Uterus (tissue), 4 donors: ENCODE results near the gene ANAPC7. TPM values are rescaled to one million over a fixed set of nuclear protein-coding genes. Genes with fewer than 3 reads are reported as not detected.

Experiments
- DNase-seq, 2 donors: peaks; one replicate each; pipeline ENCODE4 v3.0.0-alpha.2; 2019 to 2020
- H3K27ac ChIP-seq, 2 donors: fragments of 200-600 bp; sonication (generic); 1 replicate in 1 of 2; 2 replicates in 1 of 2; pipeline ENCODE4 v1.5.1; 2016 to 2018
- H3K27me3 ChIP-seq, 2 donors: fragments of 200-600 bp; sonication (generic); one replicate each; pipeline ENCODE4 v1.5.1; 2018 to 2019; ENCODE audit warnings: control low read depth in 1 of 2
- H3K36me3 ChIP-seq, 2 donors: fragments of 200-600 bp; sonication (generic); one replicate each; pipeline ENCODE4 v1.5.1; 2019; ENCODE audit warnings: control low read depth in 1 of 2
- H3K4me1 ChIP-seq, 2 donors: fragments of 200-600 bp; sonication (generic); one replicate each; pipeline ENCODE4 v1.5.1; 2018 to 2019; ENCODE audit warnings: control low read depth in 1 of 2
- H3K4me3 ChIP-seq, 2 donors: fragments of 200-600 bp; sonication (generic); 1 replicate in 1 of 2; 2 replicates in 1 of 2; pipeline ENCODE4 v1.5.1; 2018 to 2019; ENCODE audit warnings: mild to moderate bottlenecking in 1 of 2
- H3K9me3 ChIP-seq, 2 donors: fragments of 200-600 bp; sonication (generic); one replicate each; pipeline ENCODE4 v1.5.1; 2019; ENCODE audit warnings: control low read depth in 1 of 2
- CTCF ChIP-seq, 4 experiments: fragments of 200-600 bp in 2 of 4; fragments of 450-650 bp in 2 of 4; sonication (generic) in 2 of 4; IDR thresholded peaks; one replicate each; pipeline ENCODE4 v1.5.1; 2016 to 2019; ENCODE audit warnings: antibody characterized with exemption in 4 of 4, mild to moderate bottlenecking in 2 of 4, moderate library complexity in 1 of 4
- POLR2A ChIP-seq, 2 donors: fragments of 450-650 bp; IDR thresholded peaks; one replicate each; pipeline ENCODE4 v1.6.1; 2016; ENCODE audit warnings: antibody characterized with exemption in 2 of 2, mild to moderate bottlenecking in 1 of 2, moderate library complexity in 1 of 2
- intact Hi-C: fragments of 100-400 bp; cut with DNase I; formaldehyde crosslinking; loops from one replicate; pipeline ENCODE4 v1.15.1; 2023; ENCODE audit warnings: low total_unique reads
- total RNA-seq, 4 donors: library from RNA; depleted of rRNA in 3 of 4; stranded (reverse); fragments of >200 nt in 3 of 4; gene quantifications; one replicate each; pipeline versions ENCODE4 v1.1.0 to v1.2.4, GENCODE V29; 2014 to 2023
- donor health status: DM: yes; HTN: yes; CAD: no.

Gene ANAPC7
- total RNA-seq, 4 donors from 2014 or later, result 40.0 to 68.1 (median 63.5) TPM

GRCh38 chr12:110345176-110345661 lies 58.3 kb downstream of the ANAPC7 start:
- Histone ChIP-seq H3K4me1 (no peaks in the 10 kb centered on the region), H3K9me3 (no peaks in the 10 kb centered on the region), H3K36me3 (no peaks in the 10 kb centered on the region), H3K27me3 (no peaks in the 10 kb centered on the region), H3K27ac (no peak overlapping the region), H3K4me3 (no peak overlapping the region)
- DNase-seq, result no peak
- intact Hi-C loops, result no loop called here
- no peak for TF ChIP-seq POLR2A (IDR thresholded peaks at IDR 0.05)
- no peak for TF ChIP-seq CTCF (IDR thresholded peaks at IDR 0.05)

- no peak for DNase-seq
- no peak overlapping the region for H3K27ac ChIP-seq
- TF ChIP-seq POLR2A (IDR thresholded peaks at IDR 0.05), result no peak
- no peak for TF ChIP-seq CTCF (IDR thresholded peaks at IDR 0.05)
- H3K36me3 ChIP-seq, result no peaks in the 10 kb centered on the region
- no peaks in the 10 kb centered on the region for H3K9me3 ChIP-seq
- intact Hi-C loops, result no loop called here
- no peak overlapping the region for H3K4me3 ChIP-seq
- H3K4me1 ChIP-seq, result no peaks in the 10 kb centered on the region
- H3K27me3 ChIP-seq, result no peaks in the 10 kb centered on the region
Measured at GRCh38 chr12:110344657-110345056, 58.9 kb downstream of the ANAPC7 start.

- no peaks in the 10 kb centered on the region for H3K27me3 ChIP-seq
- no peak overlapping the region for H3K4me3 ChIP-seq
- intact Hi-C loops, result no loop called here
- TF ChIP-seq POLR2A (IDR thresholded peaks at IDR 0.05) (no peak), CTCF (IDR thresholded peaks at IDR 0.05) (no peak)
- no peaks in the 10 kb centered on the region for H3K36me3 ChIP-seq
- H3K9me3 ChIP-seq, result no peaks in the 10 kb centered on the region
- H3K27ac ChIP-seq, result no peak overlapping the region
- no peaks in the 10 kb centered on the region for H3K4me1 ChIP-seq
- no peak for DNase-seq
Measured at GRCh38 chr12:110343736-110344555, 59.6 kb downstream of the ANAPC7 start.

- Histone ChIP-seq H3K27me3 (no peaks in the 10 kb centered on the region), H3K4me3 (no peak overlapping the region), H3K36me3 (no peaks in the 10 kb centered on the region), H3K9me3 (no peaks in the 10 kb centered on the region), H3K4me1 (no peaks in the 10 kb centered on the region), H3K27ac (no peak overlapping the region)
- no peak for TF ChIP-seq POLR2A (IDR thresholded peaks at IDR 0.05)
- no peak for TF ChIP-seq CTCF (IDR thresholded peaks at IDR 0.05)
- DNase-seq, result no peak
- intact Hi-C loops, result no loop called here
Measured at GRCh38 chr12:110343114-110343513, 60.4 kb downstream of the ANAPC7 start.

- Histone ChIP-seq H3K9me3 (no peaks in the 10 kb centered on the region), H3K36me3 (no peaks in the 10 kb centered on the region), H3K27me3 (no peaks in the 10 kb centered on the region), H3K4me3 (no peak overlapping the region), H3K27ac (no peak overlapping the region), H3K4me1 (no peaks in the 10 kb centered on the region)
- TF ChIP-seq POLR2A (IDR thresholded peaks at IDR 0.05) (no peak), CTCF (IDR thresholded peaks at IDR 0.05) (no peak)
- no peak for DNase-seq
- intact Hi-C loops, result no loop called here
Measured at GRCh38 chr12:110342157-110342556, 61.4 kb downstream of the ANAPC7 start.
